Neuron (in vitro differentiated cells): ENCODE data around the gene MAP3K5.

ENCODE experiments used
- H2AFZ ChIP-seq: one replicate; pipeline ENCODE4 v1.6.1; 2013; ENCODE audit warnings: low read depth, mild to moderate bottlenecking, inconsistent platforms, low read length, moderate library complexity
- H3K27me3 ChIP-seq: one replicate; pipeline ENCODE4 v1.6.1; 2013; ENCODE audit warnings: low read length; ENCODE audit not compliant: insufficient read depth
- H3K36me3 ChIP-seq: one replicate; pipeline ENCODE4 v1.6.1; 2013; ENCODE audit warnings: low read length; ENCODE audit not compliant: insufficient read depth
- H3K4me1 ChIP-seq: one replicate; pipeline ENCODE4 v1.6.1; 2013; ENCODE audit warnings: low read length; ENCODE audit not compliant: insufficient read depth
- H3K4me3 ChIP-seq: 2 replicates; pipeline ENCODE4 v1.5.1; 2013; ENCODE audit warnings: mild to moderate bottlenecking, low read length, moderate library complexity
- H3K9me3 ChIP-seq: one replicate; pipeline ENCODE4 v1.6.1; 2013; ENCODE audit warnings: low read length

MAP3K5 gene

DNA sequence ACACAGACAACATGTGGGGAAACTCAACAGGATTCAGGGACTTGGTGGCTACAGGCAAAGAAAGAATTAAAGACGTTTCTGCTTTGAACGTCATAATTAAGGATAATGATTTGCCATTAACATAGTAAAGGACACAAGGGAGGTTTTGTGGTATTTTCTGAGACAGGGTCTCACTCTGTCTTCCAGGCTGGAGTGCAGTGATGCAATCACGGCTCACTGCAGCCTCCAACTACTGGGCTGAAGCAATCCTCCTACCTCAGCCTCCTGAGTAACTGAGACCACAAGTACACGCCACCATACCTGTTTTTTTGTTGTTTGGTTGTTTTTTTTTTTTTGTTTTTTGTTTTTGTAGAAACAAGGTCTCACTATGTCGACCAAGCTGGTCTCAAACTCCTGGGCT lies 62.4 kb downstream of the MAP3K5 start:
- no peak overlapping the region for H3K4me3 ChIP-seq

DNA sequence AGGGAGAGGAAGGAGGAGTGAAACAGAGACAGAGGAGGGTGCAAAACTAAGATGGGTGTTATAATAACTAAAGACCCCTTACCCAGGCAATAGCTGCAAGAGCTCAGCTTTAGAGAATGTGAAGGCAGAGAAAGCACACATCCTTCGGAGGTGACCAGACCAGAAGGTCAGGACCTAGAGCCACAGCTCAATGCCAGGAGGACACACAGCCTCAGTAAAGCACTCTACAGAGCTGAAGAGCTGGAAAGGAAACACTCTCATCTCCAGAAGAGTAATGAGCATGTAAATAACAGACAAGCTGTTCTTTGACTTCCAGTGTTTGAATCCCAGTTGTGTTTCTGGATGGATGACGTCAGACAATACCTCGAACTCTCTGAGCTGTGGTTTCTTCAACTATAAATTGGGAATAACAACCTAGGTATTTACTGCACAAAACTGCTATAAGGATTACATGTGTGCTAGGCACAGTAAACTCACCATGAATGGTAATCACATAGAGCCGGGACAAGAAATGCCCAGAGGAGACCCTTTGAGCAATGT lies 63.2 kb downstream of the MAP3K5 start:
- Histone ChIP-seq H3K9me3 (no peaks in the 10 kb centered on the region), H3K36me3 (no peaks in the 10 kb centered on the region), H2AFZ (no peak overlapping the region), H3K4me1 (no peaks in the 10 kb centered on the region), H3K4me3 (no peak overlapping the region), H3K27me3 (no peaks in the 10 kb centered on the region)

More for the DNA sequence above, 62.4 kb downstream of the MAP3K5 start:
- no peaks in the 10 kb centered on the region for H3K9me3 ChIP-seq
- no peaks in the 10 kb centered on the region for H3K27me3 ChIP-seq
- H3K36me3 ChIP-seq: no peaks in the 10 kb centered on the region
- H2AFZ ChIP-seq: no peak overlapping the region
- H3K4me1 ChIP-seq: no peaks in the 10 kb centered on the region

DNA sequence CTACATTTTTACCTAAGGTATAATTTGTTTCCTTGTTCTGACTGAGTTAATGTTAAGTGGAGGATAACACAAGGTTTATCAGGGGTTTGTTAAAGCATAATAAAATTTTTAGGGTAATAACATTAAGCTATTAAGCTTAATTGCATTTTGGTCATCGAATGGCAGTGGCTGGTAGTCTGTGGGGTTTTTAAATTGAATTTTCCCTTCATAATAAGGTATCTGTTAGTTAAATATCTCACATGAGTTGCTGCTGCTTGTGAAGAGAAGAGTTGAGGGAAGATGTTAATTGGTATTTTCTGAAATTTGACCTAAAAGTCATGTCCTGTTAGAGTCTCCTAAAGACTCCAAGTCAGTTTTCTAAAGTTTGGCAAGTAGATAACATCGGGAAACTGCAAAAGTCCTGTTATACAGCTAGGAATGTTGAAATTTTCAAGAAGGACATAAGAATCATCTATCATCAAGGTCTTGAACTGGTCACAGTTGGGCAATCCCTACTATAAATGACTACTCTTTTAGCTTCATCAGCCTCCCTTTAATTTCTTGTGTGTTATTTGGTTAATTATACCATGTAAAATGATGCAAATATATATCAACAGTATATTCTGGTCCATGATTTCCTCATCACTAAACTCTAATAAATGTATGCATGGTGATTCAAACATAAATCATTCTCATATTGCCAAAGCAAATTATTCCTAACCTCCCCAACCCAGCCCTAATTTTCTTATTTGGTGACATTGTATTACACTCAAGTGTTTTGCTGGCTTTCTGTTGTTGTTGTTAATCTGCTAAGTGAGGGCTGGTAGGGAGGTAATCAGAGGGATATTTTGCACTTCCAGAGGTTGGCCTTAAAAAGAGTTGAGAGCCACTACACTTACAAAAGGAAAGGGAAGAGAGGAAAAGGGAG lies 64.0 kb downstream of the MAP3K5 start:
- Histone ChIP-seq H3K27me3 (no peaks in the 10 kb centered on the region), H2AFZ (no peak overlapping the region), H3K4me3 (no peak overlapping the region), H3K9me3 (no peaks in the 10 kb centered on the region), H3K4me1 (no peaks in the 10 kb centered on the region), H3K36me3 (no peaks in the 10 kb centered on the region)

DNA sequence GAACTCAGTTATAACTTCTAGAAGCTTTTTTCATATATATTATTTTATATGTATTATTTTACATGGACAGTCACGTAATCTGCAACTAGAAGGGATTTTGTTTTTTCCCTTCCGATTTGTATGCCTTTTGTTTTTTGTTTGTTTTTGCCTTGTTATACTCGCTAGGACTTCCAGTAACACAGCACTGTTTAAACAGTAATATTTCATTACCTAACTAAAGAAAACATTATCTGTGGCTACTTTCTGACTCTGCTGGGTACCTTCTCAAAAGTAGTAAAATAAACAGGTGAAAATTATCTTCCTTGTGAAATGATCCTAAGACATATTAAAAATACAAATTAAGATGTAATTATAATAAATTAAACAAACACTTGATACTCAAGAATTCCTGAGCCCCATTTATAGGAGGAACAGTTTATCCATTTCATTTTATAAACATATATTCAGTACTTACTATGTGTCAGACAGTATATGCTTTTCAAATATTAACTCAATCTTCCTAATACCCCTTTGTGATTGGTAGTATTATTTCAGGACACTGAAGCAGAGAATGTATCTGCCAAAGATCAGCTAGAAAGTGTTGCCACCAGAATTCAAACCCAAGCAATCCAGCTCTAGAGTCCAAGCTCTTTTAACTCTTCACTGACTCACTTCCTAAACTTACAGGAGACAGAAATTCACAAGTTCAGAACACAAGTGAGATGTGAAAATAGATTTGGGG lies 65.3 kb downstream of the MAP3K5 start:
- H3K27me3 ChIP-seq: no peaks in the 10 kb centered on the region
- H3K4me3 ChIP-seq: no peak overlapping the region
- no peak overlapping the region for H2AFZ ChIP-seq
- H3K9me3 ChIP-seq: no peaks in the 10 kb centered on the region
- no peaks in the 10 kb centered on the region for H3K4me1 ChIP-seq
- H3K36me3 ChIP-seq: no peaks in the 10 kb centered on the region

DNA sequence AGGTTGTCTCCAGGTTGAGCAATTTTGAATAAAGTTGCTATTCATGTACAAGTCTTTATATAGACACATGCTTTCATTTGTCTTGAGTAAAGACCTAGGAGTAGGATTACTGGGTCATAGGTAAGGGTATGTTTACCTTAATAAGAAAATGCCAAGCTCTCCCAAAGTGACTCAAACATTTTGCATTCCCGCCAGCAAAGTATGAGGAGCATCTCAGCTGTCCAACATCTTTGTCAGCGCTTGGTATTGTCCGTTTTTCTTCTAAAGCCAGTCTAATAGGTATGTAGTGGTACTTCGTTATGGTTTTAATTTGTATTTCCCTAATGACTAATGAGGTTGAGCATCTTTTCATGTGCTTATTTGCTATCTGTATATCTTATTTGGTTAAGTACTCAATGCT lies 67.2 kb downstream of the MAP3K5 start:
- Histone ChIP-seq H3K36me3 (no peaks in the 10 kb centered on the region), H3K4me3 (no peak overlapping the region), H3K27me3 (no peaks in the 10 kb centered on the region), H2AFZ (no peak overlapping the region), H3K9me3 (no peaks in the 10 kb centered on the region), H3K4me1 (no peaks in the 10 kb centered on the region)

DNA sequence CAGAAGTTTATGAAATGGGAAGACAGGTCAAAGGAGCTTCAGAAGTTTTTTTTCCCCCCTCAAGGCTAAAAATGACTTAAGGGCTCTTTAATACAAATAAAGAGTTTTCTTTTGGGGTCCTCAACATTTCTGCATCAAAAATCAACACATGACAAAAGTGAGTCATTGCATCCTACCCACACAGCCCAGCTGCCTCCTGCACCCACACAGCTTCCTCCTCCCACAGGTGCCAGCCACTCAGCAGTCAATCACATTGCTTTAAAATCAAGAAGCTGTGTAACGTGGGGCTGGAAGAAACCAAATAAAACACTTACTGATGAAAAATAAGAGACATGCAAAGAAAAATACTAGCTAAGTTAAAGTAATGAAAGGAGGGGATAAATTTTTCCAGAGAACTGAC lies 68.5 kb downstream of the MAP3K5 start:
- H3K9me3 ChIP-seq: no peaks in the 10 kb centered on the region
- H3K4me1 ChIP-seq: no peaks in the 10 kb centered on the region
- no peak overlapping the region for H3K4me3 ChIP-seq
- H2AFZ ChIP-seq: no peak overlapping the region
- H3K27me3 ChIP-seq: no peaks in the 10 kb centered on the region
- H3K36me3 ChIP-seq: no peaks in the 10 kb centered on the region

DNA sequence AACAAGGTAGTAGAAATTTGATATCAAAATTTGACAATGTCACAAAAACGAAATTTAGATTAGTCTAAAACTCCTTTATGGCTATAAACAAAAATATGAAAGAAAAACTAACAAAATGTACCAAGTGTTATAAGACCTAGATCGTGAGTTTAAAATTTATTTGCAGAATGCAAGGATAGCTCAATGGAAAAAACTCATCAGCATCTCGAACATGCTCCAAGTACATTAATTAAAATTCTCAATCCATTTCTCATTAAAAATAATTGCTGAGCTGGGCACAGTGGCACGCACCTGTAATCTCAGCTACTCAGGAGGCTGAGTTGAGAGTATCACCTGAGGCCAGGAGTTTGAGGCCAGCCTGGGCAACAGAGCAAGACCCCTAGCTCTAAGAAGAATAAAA lies 70.8 kb downstream of the MAP3K5 start:
- H2AFZ ChIP-seq: no peak overlapping the region
- no peak overlapping the region for H3K4me3 ChIP-seq
- no peaks in the 10 kb centered on the region for H3K4me1 ChIP-seq
- H3K9me3 ChIP-seq: no peaks in the 10 kb centered on the region
- H3K27me3 ChIP-seq: no peaks in the 10 kb centered on the region
- H3K36me3 ChIP-seq: no peaks in the 10 kb centered on the region

DNA sequence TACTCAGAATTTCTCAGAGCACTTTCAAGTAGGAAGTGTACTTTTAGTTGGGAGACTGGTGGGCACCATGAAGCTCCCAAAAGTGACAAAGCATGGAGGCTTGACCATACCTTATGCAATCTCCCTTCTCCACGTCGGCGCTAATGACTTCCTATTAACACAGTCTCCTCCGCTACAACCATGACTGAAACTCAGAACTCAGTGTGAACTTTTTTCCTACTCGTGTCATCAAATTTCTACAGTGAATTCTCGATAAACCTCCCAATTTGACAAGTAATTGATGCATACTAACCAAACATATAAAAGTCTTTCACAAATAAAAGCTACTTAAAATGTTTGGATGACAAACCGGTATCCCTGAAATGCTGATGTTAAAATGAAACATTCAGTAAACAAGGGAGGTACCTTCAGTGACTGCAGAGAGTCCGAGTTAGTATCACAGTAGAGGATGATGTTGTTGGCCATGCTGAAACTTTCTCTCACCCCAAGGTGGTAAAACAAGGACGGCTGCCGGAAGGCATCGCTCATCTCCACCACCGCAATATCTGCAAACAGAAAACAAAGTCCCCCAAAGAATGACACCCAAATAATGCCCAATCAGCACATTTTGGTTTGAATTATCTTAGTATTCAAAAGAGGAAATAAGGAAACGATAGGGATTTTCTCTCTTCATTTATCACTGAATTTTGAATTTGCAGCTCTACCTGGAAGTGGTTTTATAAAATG lies 72.1 kb downstream of the MAP3K5 start:
- no peaks in the 10 kb centered on the region for H3K27me3 ChIP-seq
- no peaks in the 10 kb centered on the region for H3K36me3 ChIP-seq
- no peak overlapping the region for H3K4me3 ChIP-seq

DNA sequence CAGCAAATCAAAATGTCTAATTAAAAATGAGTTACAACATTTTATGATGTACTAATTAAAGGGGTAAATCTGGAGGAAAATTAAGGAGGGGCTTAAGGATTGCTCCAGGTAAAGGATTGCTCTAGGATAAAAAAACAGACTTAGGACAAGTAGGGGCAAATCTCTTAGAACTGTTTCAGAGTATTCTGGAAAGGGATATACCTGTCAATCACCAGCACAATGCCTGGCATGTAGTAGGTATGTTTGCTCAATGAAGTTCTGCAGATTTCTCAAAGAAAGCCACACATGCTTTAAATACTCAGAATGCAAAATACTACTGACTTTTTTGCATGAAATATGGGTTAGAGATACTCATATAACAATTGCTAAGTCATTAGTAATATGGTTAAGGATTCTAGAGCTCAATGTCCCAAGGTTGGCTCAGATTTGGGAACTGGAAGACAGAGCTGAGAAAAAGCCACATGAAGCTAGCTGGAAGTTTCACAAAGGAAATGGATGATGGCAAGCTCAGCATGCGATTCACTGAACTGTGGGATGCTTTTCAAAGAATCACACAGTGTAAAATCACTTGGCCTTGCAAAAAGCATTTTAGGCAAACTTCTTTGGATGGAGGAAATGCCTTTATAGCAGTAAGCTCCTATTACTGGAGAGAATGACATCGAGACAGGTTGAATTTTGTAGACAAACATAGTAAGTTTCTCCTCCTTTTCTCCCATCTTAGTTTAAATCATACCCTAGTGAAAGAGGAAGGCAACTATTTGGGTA lies 72.8 kb downstream of the MAP3K5 start:
- H3K4me1 ChIP-seq: no peaks in the 10 kb centered on the region
- H2AFZ ChIP-seq: no peak overlapping the region
- H3K36me3 ChIP-seq: no peaks in the 10 kb centered on the region
- no peaks in the 10 kb centered on the region for H3K27me3 ChIP-seq
- H3K9me3 ChIP-seq: no peaks in the 10 kb centered on the region
- H3K4me3 ChIP-seq: no peak overlapping the region

More for the DNA sequence above, 72.1 kb downstream of the MAP3K5 start:
- Histone ChIP-seq H2AFZ (no peak overlapping the region), H3K4me1 (no peaks in the 10 kb centered on the region), H3K9me3 (no peaks in the 10 kb centered on the region)

DNA sequence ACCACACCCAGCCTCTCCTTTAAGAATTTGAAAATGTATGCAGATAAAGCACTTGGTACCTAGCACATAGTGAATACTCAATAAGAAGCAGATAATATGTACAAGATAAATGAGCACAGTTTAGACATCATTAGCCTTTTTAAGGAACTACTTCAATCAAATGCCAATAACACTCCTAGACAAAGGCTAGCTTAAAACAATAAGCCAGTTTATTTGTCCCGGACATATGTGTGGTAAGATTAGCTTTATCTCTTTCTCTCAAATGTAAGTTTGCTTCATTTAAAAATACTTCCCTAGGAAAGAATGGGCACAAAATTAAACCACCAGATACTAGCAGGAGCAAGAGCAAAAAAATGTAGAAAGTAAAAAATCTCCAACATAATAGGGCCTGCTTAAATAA lies 73.8 kb downstream of the MAP3K5 start:
- no peak overlapping the region for H2AFZ ChIP-seq
- no peaks in the 10 kb centered on the region for H3K4me1 ChIP-seq
- no peak overlapping the region for H3K4me3 ChIP-seq
- no peaks in the 10 kb centered on the region for H3K27me3 ChIP-seq
- H3K9me3 ChIP-seq: no peaks in the 10 kb centered on the region
- no peaks in the 10 kb centered on the region for H3K36me3 ChIP-seq

DNA sequence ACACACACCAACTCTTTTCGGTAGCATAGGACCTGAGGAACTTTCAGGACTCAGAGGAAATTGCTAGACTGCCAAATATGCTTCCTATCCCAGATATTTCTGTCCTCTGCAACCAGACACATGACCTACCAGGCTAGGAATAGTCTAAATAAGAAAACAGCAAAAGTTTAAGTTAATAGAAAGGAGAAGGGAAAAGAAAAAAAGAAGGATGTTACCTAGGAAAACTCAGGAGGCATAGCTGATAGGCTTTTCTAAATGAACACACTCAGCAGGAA lies 74.6 kb downstream of the MAP3K5 start:
- Histone ChIP-seq H3K4me1 (no peaks in the 10 kb centered on the region), H3K36me3 (no peaks in the 10 kb centered on the region), H3K4me3 (no peak overlapping the region), H3K9me3 (no peaks in the 10 kb centered on the region), H2AFZ (no peak overlapping the region), H3K27me3 (no peaks in the 10 kb centered on the region)

DNA sequence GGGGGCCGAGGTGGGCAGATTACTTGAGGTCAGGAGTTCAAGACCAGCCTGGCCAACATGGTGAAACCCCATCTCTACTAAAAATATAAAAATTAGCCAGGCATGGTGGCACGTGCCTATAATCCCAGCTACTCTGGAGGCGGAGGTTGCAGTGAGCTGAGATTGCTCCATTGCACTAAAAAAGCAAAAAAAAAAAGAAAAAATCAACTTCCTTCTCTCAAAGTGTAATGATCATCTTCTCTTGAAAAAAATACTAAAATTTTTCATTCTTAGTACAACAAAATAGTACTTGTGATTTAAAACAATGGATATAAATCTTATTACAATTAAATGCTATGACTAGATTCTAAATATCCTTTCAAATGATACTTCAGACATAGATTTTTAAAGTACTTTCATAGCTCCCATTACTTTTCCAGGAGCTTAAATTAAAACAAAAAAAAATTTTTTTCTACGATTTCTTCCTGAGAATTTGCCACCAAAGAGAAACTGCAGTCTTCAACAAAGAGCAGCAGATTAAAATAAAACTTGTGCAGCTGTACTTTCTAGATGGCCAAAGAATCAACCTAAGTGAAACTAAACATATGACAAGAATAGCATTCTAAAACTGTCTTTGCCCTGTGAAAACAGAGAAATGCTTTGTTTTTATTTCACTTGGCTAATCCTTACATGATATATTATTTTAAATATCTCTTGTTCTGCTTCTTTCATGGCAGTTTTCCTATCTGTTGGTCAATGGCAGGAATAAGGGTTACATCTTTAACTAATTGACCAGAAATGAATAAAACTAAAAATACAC lies 75.2 kb downstream of the MAP3K5 start:
- H2AFZ ChIP-seq: no peak overlapping the region
- no peaks in the 10 kb centered on the region for H3K36me3 ChIP-seq
- H3K4me3 ChIP-seq: no peak overlapping the region
- no peaks in the 10 kb centered on the region for H3K4me1 ChIP-seq
- no peaks in the 10 kb centered on the region for H3K27me3 ChIP-seq
- no peaks in the 10 kb centered on the region for H3K9me3 ChIP-seq
